ENCODE data around the gene PRPH.
A peak's percentile ranks its signal among the peaks of the same experiment; 100 is the strongest.
"Not testable (repeated sequence)": the region's sequence is repeated elsewhere in the genome, so short reads cannot be mapped to it uniquely, and the experiment has no call there.

The PRPH gene

GRCh38 chr12:49310451-49311000 is 15.6 kb downstream of the PRPH start:
- not testable (repeated sequence) for H3K4me3 ChIP-seq (ENCODE audit: low read depth in 1 of 2, low read length in 2 of 2); H3K4me1 ChIP-seq (ENCODE audit: control insufficient read depth in 1 of 2, insufficient read depth in 2 of 2, low read length in 2 of 2); H3K27ac ChIP-seq (ENCODE audit: low read length); H3K9me3 ChIP-seq (ENCODE audit: control insufficient read depth in 1 of 2, low read length in 2 of 2); H3K36me3 ChIP-seq (ENCODE audit: control insufficient read depth in 1 of 2, insufficient read depth in 2 of 2, low read length in 2 of 2); H3K27me3 ChIP-seq (ENCODE audit: low read depth, low read length)

GRCh38 chr12:49314811-49315210 is 19.9 kb downstream of the PRPH start:
- Histone ChIP-seq H3K9me3 (ENCODE audit: control insufficient read depth in 1 of 2, low read length in 2 of 2) (no peaks in the 10 kb centered on the region), H3K4me3 (ENCODE audit: low read depth in 1 of 2, low read length in 2 of 2) (no peak overlapping the region), H3K36me3 (ENCODE audit: control insufficient read depth in 1 of 2, insufficient read depth in 2 of 2, low read length in 2 of 2) (no peaks in the 10 kb centered on the region), H3K4me1 (ENCODE audit: control insufficient read depth in 1 of 2, insufficient read depth in 2 of 2, low read length in 2 of 2) (no peaks in the 10 kb centered on the region), H3K27me3 (ENCODE audit: low read depth, low read length) (no peaks in the 10 kb centered on the region), H3K27ac (ENCODE audit: low read length) (no peak overlapping the region)

DNA sequence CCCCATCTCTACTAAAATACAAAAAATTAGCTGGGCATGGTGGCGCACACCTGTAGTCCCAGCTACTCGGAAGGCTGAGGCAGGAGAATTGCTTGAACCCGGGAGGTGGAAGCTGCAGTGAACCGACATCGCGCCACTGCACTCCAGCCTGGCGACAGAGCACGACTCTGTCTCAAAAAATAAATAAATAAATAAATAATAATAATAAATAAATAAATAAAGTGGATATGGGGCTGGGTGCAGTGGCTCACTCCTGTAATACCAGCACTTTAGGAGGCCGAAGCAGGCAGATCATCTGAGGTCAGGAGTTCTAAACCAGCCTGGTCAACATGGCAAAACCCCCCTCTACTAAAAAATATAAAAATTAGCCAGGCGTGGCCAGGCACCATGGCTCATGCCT is 22.2 kb downstream of the PRPH start:
- H3K4me1 ChIP-seq (ENCODE audit: control insufficient read depth in 1 of 2, insufficient read depth in 2 of 2, low read length in 2 of 2); H3K36me3 ChIP-seq (ENCODE audit: control insufficient read depth in 1 of 2, insufficient read depth in 2 of 2, low read length in 2 of 2); H3K27ac ChIP-seq (ENCODE audit: low read length); H3K4me3 ChIP-seq (ENCODE audit: low read depth in 1 of 2, low read length in 2 of 2); H3K9me3 ChIP-seq (ENCODE audit: control insufficient read depth in 1 of 2, low read length in 2 of 2); H3K27me3 ChIP-seq (ENCODE audit: low read depth, low read length): not testable (repeated sequence)

DNA sequence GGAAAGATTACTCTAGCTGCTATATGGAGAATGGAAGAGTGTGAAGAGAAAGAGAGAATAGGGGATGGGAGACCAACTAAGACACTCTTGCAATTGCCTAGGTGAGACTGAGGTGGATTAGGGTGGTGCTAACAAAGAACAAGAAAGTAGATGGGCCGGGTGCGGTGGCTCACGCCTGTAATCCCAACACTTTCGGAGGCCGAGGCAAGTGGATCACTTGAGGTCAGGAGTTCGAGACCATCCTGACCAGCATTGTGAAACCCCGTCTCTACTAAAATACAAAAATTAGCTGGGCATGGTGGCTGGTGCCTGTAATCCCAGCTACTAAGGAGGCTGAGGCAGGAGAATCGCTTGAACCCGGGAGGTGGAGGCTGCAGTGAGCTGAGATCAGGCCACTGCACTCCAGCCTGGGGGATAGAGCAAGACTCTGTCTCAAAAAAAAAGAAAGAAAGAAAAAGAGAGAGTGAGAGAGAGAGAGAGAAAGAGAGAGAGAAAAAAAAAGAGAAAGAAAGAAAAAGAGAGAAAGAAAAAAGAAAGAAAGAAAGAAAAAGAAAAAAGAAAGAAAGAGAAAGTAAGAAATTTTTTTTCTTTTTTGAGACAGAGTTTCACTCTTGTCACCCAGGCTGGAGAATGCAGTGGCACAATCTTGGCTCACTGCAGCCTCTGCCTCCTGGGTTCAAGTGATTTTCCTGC is 25.6 kb downstream of the PRPH start:
- peaks cover 0 to 12% of the 10 kb centered on the region in 2 donors for H3K4me1 ChIP-seq (ENCODE audit: control insufficient read depth in 1 of 2, insufficient read depth in 2 of 2, low read length in 2 of 2)
- not testable (repeated sequence) for H3K27me3 ChIP-seq (ENCODE audit: low read depth, low read length); H3K9me3 ChIP-seq (ENCODE audit: control insufficient read depth in 1 of 2, low read length in 2 of 2); H3K36me3 ChIP-seq (ENCODE audit: control insufficient read depth in 1 of 2, insufficient read depth in 2 of 2, low read length in 2 of 2); H3K27ac ChIP-seq (ENCODE audit: low read length); H3K4me3 ChIP-seq (ENCODE audit: low read depth in 1 of 2, low read length in 2 of 2)

- Histone ChIP-seq H3K27ac (ENCODE audit: low read length) (no peak overlapping the region), H3K9me3 (ENCODE audit: control insufficient read depth in 1 of 2, low read length in 2 of 2) (no peaks in the 10 kb centered on the region), H3K36me3 (ENCODE audit: control insufficient read depth in 1 of 2, insufficient read depth in 2 of 2, low read length in 2 of 2) (no peaks in the 10 kb centered on the region), H3K27me3 (ENCODE audit: low read depth, low read length) (no peaks in the 10 kb centered on the region), H3K4me1 (ENCODE audit: control insufficient read depth in 1 of 2, insufficient read depth in 2 of 2, low read length in 2 of 2) (peaks cover 0 to 12% of the 10 kb centered on the region in 2 donors), H3K4me3 (ENCODE audit: low read depth in 1 of 2, low read length in 2 of 2) (peak overlapping the region; percentile 60 to 68)
These were observed 27.4 kb downstream of the PRPH start for GRCh38 chr12:49322367-49322707.

DNA sequence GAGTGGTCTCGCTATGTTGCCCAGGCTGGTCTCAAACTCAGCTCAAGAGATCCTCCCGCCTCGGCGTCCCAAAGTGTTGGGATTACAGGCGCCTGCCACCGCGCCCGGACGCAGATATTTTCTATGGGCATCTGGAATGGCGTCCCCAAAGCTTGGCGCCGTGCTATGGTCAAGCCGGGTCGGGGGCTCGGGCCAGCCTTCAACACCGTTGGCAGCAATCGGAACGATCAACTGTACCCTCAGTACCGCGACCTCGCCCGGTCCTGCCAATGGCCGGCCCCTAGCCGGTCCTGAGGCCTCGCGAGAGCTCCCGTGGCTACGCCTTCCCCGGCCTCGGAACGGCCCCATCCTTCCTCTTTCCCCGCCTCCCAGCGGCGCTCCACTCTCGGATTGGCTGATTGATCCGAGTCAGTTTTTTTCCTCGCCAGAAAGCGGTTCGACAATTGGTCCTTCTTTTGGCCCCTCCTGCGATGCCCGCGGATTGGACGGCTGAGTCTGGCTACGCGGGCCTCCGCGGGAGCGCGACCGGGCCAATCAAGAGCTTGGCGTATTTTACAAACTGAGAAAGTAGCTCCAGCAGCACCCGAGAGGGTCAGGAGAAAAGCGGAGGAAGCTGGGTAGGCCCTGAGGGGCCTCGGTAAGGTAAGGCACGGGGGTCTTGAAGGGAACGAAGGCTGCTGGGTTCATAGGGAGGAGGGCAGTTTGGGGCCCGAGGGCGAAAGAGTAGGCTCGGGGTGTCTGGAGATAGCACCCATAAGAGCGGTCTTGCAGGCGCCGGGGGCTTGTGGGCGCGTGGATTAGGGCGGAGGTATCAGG is 28.0 kb downstream of the PRPH start, which contains the start of gene TROAP:
TROAP (plus strand) TSS at position 548 of the 816 bp plus-strand sequence. CDS start 354 bp downstream, outside the sequence.
- Histone ChIP-seq H3K4me1 (ENCODE audit: control insufficient read depth in 1 of 2, insufficient read depth in 2 of 2, low read length in 2 of 2) (peaks cover 0 to 12% of the 10 kb centered on the region in 2 donors), H3K27ac (ENCODE audit: low read length) (no peak within 1 kb of the TSS), H3K27me3 (ENCODE audit: low read depth, low read length) (no peaks in the 10 kb centered on the region), H3K36me3 (ENCODE audit: control insufficient read depth in 1 of 2, insufficient read depth in 2 of 2, low read length in 2 of 2) (no peaks in the 10 kb centered on the region), H3K4me3 (ENCODE audit: low read depth in 1 of 2, low read length in 2 of 2) (peak within 1 kb of the TSS; percentile 60 to 68), H3K9me3 (ENCODE audit: control insufficient read depth in 1 of 2, low read length in 2 of 2) (no peaks in the 10 kb centered on the region)

DNA sequence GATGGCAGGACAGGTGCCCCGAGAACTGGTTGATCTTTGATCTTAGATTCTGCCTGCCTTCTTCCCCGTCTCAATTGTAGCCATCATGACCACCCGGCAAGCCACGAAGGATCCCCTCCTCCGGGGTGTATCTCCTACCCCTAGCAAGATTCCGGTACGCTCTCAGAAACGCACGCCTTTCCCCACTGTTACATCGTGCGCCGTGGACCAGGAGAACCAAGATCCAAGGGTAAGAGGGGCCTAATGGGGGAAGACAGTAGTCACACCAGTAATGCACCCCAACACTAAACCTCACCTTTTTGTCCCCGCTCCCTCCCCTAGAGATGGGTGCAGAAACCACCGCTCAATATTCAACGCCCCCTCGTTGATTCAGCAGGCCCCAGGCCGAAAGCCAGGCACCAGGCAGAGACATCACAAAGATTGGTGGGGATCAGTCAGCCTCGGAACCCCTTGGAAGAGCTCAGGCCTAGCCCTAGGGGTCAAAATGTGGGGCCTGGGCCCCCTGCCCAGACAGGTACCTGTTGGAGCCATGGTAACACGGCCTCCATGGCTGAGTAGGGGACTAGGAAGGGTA is 28.7 kb downstream of the PRPH start:
- H3K9me3 ChIP-seq (ENCODE audit: control insufficient read depth in 1 of 2, low read length in 2 of 2) = no peaks in the 10 kb centered on the region
- peak overlapping the region; percentile 60 to 68 for H3K4me3 ChIP-seq (ENCODE audit: low read depth in 1 of 2, low read length in 2 of 2)
- no peak overlapping the region for H3K27ac ChIP-seq (ENCODE audit: low read length)
- H3K27me3 ChIP-seq (ENCODE audit: low read depth, low read length) = no peaks in the 10 kb centered on the region
- H3K36me3 ChIP-seq (ENCODE audit: control insufficient read depth in 1 of 2, insufficient read depth in 2 of 2, low read length in 2 of 2) = no peaks in the 10 kb centered on the region
- peaks cover 0 to 12% of the 10 kb centered on the region in 2 donors for H3K4me1 ChIP-seq (ENCODE audit: control insufficient read depth in 1 of 2, insufficient read depth in 2 of 2, low read length in 2 of 2)

DNA sequence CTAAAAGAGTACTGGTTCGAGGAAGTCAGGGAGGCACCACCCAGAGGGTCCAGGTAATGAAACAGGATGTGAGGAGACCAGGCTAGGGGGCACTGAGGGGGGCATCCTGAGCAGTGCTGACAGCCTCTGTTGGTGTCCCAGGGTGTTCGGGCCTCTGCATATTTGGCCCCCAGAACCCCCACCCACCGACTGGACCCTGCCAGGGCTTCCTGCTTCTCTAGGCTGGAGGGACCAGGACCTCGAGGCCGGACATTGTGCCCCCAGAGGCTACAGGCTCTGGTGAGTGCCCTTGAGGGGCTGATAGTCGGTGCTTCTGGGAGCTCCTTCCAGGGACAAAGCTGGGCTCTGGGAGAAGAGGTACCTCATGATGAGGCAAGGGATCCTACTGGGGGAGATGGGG is 30.7 kb downstream of the PRPH start:
- no peaks in the 10 kb centered on the region for H3K36me3 ChIP-seq (ENCODE audit: control insufficient read depth in 1 of 2, insufficient read depth in 2 of 2, low read length in 2 of 2)
- no peaks in the 10 kb centered on the region for H3K27me3 ChIP-seq (ENCODE audit: low read depth, low read length)
- no peak overlapping the region for H3K4me3 ChIP-seq (ENCODE audit: low read depth in 1 of 2, low read length in 2 of 2)
- no peaks in the 10 kb centered on the region for H3K9me3 ChIP-seq (ENCODE audit: control insufficient read depth in 1 of 2, low read length in 2 of 2)
- H3K27ac ChIP-seq (ENCODE audit: low read length) = no peak overlapping the region
- H3K4me1 ChIP-seq (ENCODE audit: control insufficient read depth in 1 of 2, insufficient read depth in 2 of 2, low read length in 2 of 2) = peaks cover 0 to 12% of the 10 kb centered on the region in 2 donors

DNA sequence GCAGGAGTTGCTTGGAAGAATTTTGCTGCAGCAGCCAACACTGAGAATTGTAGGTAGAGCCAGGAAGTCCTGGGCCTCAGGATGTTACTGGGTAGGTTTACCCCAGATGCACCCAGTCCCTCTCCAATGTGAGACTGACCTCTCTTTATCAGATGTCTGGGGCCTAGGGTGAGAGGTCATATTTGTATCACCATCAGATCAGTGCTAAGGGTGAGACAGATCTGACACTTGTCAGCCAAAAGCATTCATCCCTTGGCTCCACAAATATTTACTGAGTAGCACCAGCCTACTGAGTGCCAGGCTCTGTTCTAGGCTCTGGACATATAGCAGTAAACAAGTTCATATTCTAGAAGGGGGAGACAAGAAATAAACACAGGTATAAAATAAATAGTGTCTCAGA is 32.4 kb downstream of the PRPH start:
- no peak overlapping the region for H3K4me3 ChIP-seq (ENCODE audit: low read depth in 1 of 2, low read length in 2 of 2)
- H3K9me3 ChIP-seq (ENCODE audit: control insufficient read depth in 1 of 2, low read length in 2 of 2) = no peaks in the 10 kb centered on the region
- H3K27me3 ChIP-seq (ENCODE audit: low read depth, low read length) = peaks cover 3% of the 10 kb centered on the region
- no peaks in the 10 kb centered on the region for H3K36me3 ChIP-seq (ENCODE audit: control insufficient read depth in 1 of 2, insufficient read depth in 2 of 2, low read length in 2 of 2)
- H3K4me1 ChIP-seq (ENCODE audit: control insufficient read depth in 1 of 2, insufficient read depth in 2 of 2, low read length in 2 of 2) = peaks cover 0 to 9% of the 10 kb centered on the region in 2 donors
- H3K27ac ChIP-seq (ENCODE audit: low read length) = no peak overlapping the region

DNA sequence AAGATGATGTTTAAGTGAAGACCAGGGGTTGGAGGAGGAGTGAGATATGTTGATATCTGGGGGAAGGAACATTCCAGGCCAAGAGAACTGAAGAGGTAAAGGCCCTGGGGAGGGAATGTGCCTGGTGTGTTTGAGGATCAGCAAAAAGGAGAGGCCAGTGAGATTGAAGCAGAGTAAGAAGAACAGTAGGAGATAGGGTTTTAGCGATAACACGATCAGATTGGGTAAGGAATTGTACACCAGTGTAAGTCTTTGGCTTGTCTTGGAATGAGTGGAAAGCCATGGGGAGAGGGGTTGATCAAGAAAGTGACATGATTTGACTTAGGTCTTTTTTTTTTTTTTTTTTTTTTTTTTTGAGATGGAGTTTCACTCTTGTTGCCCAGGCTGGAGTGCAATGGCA is 32.9 kb downstream of the PRPH start:
- peaks cover 0 to 9% of the 10 kb centered on the region in 2 donors for H3K4me1 ChIP-seq (ENCODE audit: control insufficient read depth in 1 of 2, insufficient read depth in 2 of 2, low read length in 2 of 2)
- no peaks in the 10 kb centered on the region for H3K36me3 ChIP-seq (ENCODE audit: control insufficient read depth in 1 of 2, insufficient read depth in 2 of 2, low read length in 2 of 2)
- no peaks in the 10 kb centered on the region for H3K9me3 ChIP-seq (ENCODE audit: control insufficient read depth in 1 of 2, low read length in 2 of 2)
- no peak overlapping the region for H3K4me3 ChIP-seq (ENCODE audit: low read depth in 1 of 2, low read length in 2 of 2)
- H3K27me3 ChIP-seq (ENCODE audit: low read depth, low read length) = peaks cover 3% of the 10 kb centered on the region
- H3K27ac ChIP-seq (ENCODE audit: low read length) = no peak overlapping the region

- H3K36me3 ChIP-seq (ENCODE audit: control insufficient read depth in 1 of 2, insufficient read depth in 2 of 2, low read length in 2 of 2) = no peaks in the 10 kb centered on the region
- peaks cover 9% of the 10 kb centered on the region for H3K27me3 ChIP-seq (ENCODE audit: low read depth, low read length)
- no peak overlapping the region for H3K27ac ChIP-seq (ENCODE audit: low read length)
- H3K4me3 ChIP-seq (ENCODE audit: low read depth in 1 of 2, low read length in 2 of 2) = no peak overlapping the region
- peaks cover 0 to 8% of the 10 kb centered on the region in 2 donors for H3K4me1 ChIP-seq (ENCODE audit: control insufficient read depth in 1 of 2, insufficient read depth in 2 of 2, low read length in 2 of 2)
- H3K9me3 ChIP-seq (ENCODE audit: control insufficient read depth in 1 of 2, low read length in 2 of 2) = no peaks in the 10 kb centered on the region
These were observed 33.9 kb downstream of the PRPH start for GRCh38 chr12:49328816-49329215.
